ENCODE results near the gene FBXL13. TPM values are rescaled to one million over a fixed set of nuclear protein-coding genes. Genes with fewer than 3 reads are reported as not detected.

The FBXL13 gene
- total and polyA plus RNA-seq, 2 donors from 2014 or later, result 1.5 to 4.8 TPM

GRCh38 chr7:102821994-102822747, 252.4 kb downstream of the FBXL13 start:
- TF ChIP-seq CTCF (IDR thresholded peaks at IDR 0.05; ENCODE audit: borderline replicate concordance, extremely low read depth, insufficient read depth), result no peak
- Histone ChIP-seq H3K36me3 (ENCODE audit: control insufficient read depth in 2 of 3, insufficient read depth in 3 of 3, low read length in 3 of 3) (peaks cover 0 to 10% (median 2%) of the 10 kb centered on the region in 3 donors), H3K4me1 (ENCODE audit: control insufficient read depth in 2 of 3, insufficient read depth in 2 of 3, low read depth in 1 of 3, low read length in 3 of 3) (no peaks in the 10 kb centered on the region), H3K9ac (ENCODE audit: low read length in 3 of 3) (no peak overlapping the region), H3K9me3 (ENCODE audit: control insufficient read depth in 2 of 3, insufficient read depth in 1 of 3, low read length in 3 of 3) (no peaks in the 10 kb centered on the region), H3K27me3 (ENCODE audit: control insufficient read depth, insufficient read depth, low read length) (no peaks in the 10 kb centered on the region), H3K27ac (ENCODE audit: low read depth in 2 of 2, low read length in 2 of 2) (no peak overlapping the region), H3K4me3 (ENCODE audit: low read length in 3 of 3) (no peak overlapping the region)
- FAIRE-seq (no peak), DNase-seq (no peak)
- intact Hi-C loops (cut with DNase I), result no loop called here

- Histone ChIP-seq H3K9me3 (ENCODE audit: control insufficient read depth in 2 of 3, insufficient read depth in 1 of 3, low read length in 3 of 3) (no peaks in the 10 kb centered on the region), H3K4me3 (ENCODE audit: low read length in 3 of 3) (no peak overlapping the region), H3K4me1 (ENCODE audit: control insufficient read depth in 2 of 3, insufficient read depth in 2 of 3, low read depth in 1 of 3, low read length in 3 of 3) (no peaks in the 10 kb centered on the region), H3K9ac (ENCODE audit: low read length in 3 of 3) (no peak overlapping the region), H3K27me3 (ENCODE audit: control insufficient read depth, insufficient read depth, low read length) (no peaks in the 10 kb centered on the region), H3K36me3 (ENCODE audit: control insufficient read depth in 2 of 3, insufficient read depth in 3 of 3, low read length in 3 of 3) (peaks cover 0 to 6% (median 0%) of the 10 kb centered on the region in 3 donors), H3K27ac (ENCODE audit: low read depth in 2 of 2, low read length in 2 of 2) (no peak overlapping the region)
- no peak for FAIRE-seq
- intact Hi-C loops (cut with DNase I), result no loop called here
- no peak for DNase-seq
- TF ChIP-seq CTCF (IDR thresholded peaks at IDR 0.05; ENCODE audit: borderline replicate concordance, extremely low read depth, insufficient read depth), result no peak
Measured at GRCh38 chr7:102819151-102819550, 255.4 kb downstream of the FBXL13 start.

- no peaks in the 10 kb centered on the region for H3K9me3 ChIP-seq (ENCODE audit: control insufficient read depth in 2 of 3, insufficient read depth in 1 of 3, low read length in 3 of 3)
- H3K9ac ChIP-seq (ENCODE audit: low read length in 3 of 3), result no peak overlapping the region
- intact Hi-C loops (cut with DNase I), result no loop called here
- H3K27ac ChIP-seq (ENCODE audit: low read depth in 2 of 2, low read length in 2 of 2), result no peak overlapping the region
- no peak for FAIRE-seq
- no peak overlapping the region for H3K4me3 ChIP-seq (ENCODE audit: low read length in 3 of 3)
- DNase-seq, result no peak
- no peaks in the 10 kb centered on the region for H3K27me3 ChIP-seq (ENCODE audit: control insufficient read depth, insufficient read depth, low read length)
- TF ChIP-seq CTCF (IDR thresholded peaks at IDR 0.05; ENCODE audit: borderline replicate concordance, extremely low read depth, insufficient read depth), result no peak
- peaks cover 0 to 6% (median 0%) of the 10 kb centered on the region in 3 donors for H3K36me3 ChIP-seq (ENCODE audit: control insufficient read depth in 2 of 3, insufficient read depth in 3 of 3, low read length in 3 of 3)
- peaks cover 0 to 2% (median 0%) of the 10 kb centered on the region in 3 donors for H3K4me1 ChIP-seq (ENCODE audit: control insufficient read depth in 2 of 3, insufficient read depth in 2 of 3, low read depth in 1 of 3, low read length in 3 of 3)
Measured at GRCh38 chr7:102817616-102818573, 256.7 kb downstream of the FBXL13 start.

All from kidney (tissue), 14 donors.